Aorta (tissue), 5 donors: ENCODE results near the gene B3GAT3. TPM values are rescaled to one million over a fixed set of nuclear protein-coding genes. Genes with fewer than 3 reads are reported as not detected.

Source experiments
- ATAC-seq: fragments of 200-7000 bp; cut with Tn5 transposase; one replicate; pipeline ENCODE4 v1.9.1; 2022; ENCODE audit warnings: moderate library complexity; ENCODE audit not compliant: low FRiP score
- DNase-seq, 2 donors: peaks; one replicate each; pipeline ENCODE4 v3.0.0-alpha.2; 2020
- H3K27ac ChIP-seq, 2 donors: one replicate each; pipeline ENCODE4 v1.5.1; 2013; ENCODE audit warnings: low read length in 2 of 2, mild to moderate bottlenecking in 2 of 2, moderate library complexity in 2 of 2, control low read depth in 1 of 2, inconsistent platforms in 1 of 2, low read depth in 1 of 2
- H3K27me3 ChIP-seq, 2 donors: one replicate each; pipeline ENCODE4 v1.6.1; 2013; ENCODE audit warnings: control low read depth in 1 of 2, low read length in 1 of 2, mild to moderate bottlenecking in 1 of 2, moderate library complexity in 1 of 2; ENCODE audit not compliant: insufficient read depth in 2 of 2, control insufficient read depth in 1 of 2
- H3K36me3 ChIP-seq, 2 donors: one replicate each; pipeline ENCODE4 v1.6.1; 2013; ENCODE audit warnings: control low read depth in 1 of 2, low read length in 1 of 2, mild to moderate bottlenecking in 1 of 2; ENCODE audit not compliant: insufficient read depth in 2 of 2, control insufficient read depth in 1 of 2
- H3K4me1 ChIP-seq, 2 donors: one replicate each; pipeline ENCODE4 v1.6.1; 2013; ENCODE audit warnings: low read length in 2 of 2, control low read depth in 1 of 2, mild to moderate bottlenecking in 1 of 2, moderate library complexity in 1 of 2; ENCODE audit not compliant: insufficient read depth in 2 of 2, control insufficient read depth in 1 of 2
- H3K4me3 ChIP-seq, 2 donors: one replicate each; pipeline ENCODE4 v1.5.1; 2013; ENCODE audit warnings: low read length in 2 of 2, control low read depth in 1 of 2, mild to moderate bottlenecking in 1 of 2
- H3K9me3 ChIP-seq: one replicate; pipeline ENCODE4 v1.6.1; 2013; ENCODE audit warnings: mild to moderate bottlenecking, low read length; ENCODE audit not compliant: control insufficient read depth
- WGBS, 2 donors: extraction: QIAGEN DNeasy Blood & Tissue Kit; methylation state at CpG; one replicate each; pipeline ENCODE4 v1.1.7; 2013; 5-methylcytosine and 5-hydroxymethylcytosine counted together
- intact Hi-C, 2 donors: fragments of 100-400 bp; cut with DNase I; formaldehyde crosslinking; loops; one replicate each; pipeline versions ENCODE4 v1.14.2 to v1.15.0; 2022
- long read RNA-seq, 2 donors: library from polyadenylated mRNA; unstranded; transcript quantifications; one replicate each; pipeline ENCODE4 v2.0.0, GENCODE V29; 2020 to 2021
- polyA plus RNA-seq, 2 donors: library from polyadenylated mRNA; stranded (reverse); fragments of 200-250 nt; gene quantifications; one replicate each; pipeline ENCODE4 v1.2.3, GENCODE V29; 2013
- total RNA-seq, 2 donors: library from RNA; stranded (reverse); fragmentation: NEBNext Ultra II Directional; extraction: Animal tissue kit (Norgen Biotek cat#: 25700); gene quantifications; one replicate each; pipeline ENCODE4 v1.2.1, GENCODE V29; 2021
- donor health status: healthy with polysubstance abuse.
- donor health status: Bipolar disorder and iron deficiency.
- donor health status: DM: no; HTN: no; CAD: no.
- donor health status: DM: no; HTN: no; CAD: no.
- donor health status: DM: yes; HTN: yes; CAD: no.

The B3GAT3 gene
- 10 to 100 TPM; 26.7 to 39.7 TPM for total RNA-seq
- 10 to 100 TPM; 12.6 to 45.2 TPM for polyA plus RNA-seq
- long read RNA-seq, donor 1, transcript B3GAT3-201 (5 exons, 1,641 nt): major isoform, 108 of 147 reads
- long read RNA-seq, donor 1, transcript B3GAT3-205 (5 exons, 1,120 nt): minor isoform, 10 of 147 reads
- long read RNA-seq, donor 1, partial matches to known transcripts: 6 of 147 reads
- long read RNA-seq, donor 1, other reads (novel, unspliced or antisense): 23 of 147 reads
- long read RNA-seq, donor 2, transcript B3GAT3-201 (5 exons, 1,641 nt): major isoform, 12 of 16 reads
- long read RNA-seq, donor 2, partial matches to known transcripts: 2 of 16 reads
- long read RNA-seq, donor 2, other reads (novel, unspliced or antisense): 2 of 16 reads

DNA sequence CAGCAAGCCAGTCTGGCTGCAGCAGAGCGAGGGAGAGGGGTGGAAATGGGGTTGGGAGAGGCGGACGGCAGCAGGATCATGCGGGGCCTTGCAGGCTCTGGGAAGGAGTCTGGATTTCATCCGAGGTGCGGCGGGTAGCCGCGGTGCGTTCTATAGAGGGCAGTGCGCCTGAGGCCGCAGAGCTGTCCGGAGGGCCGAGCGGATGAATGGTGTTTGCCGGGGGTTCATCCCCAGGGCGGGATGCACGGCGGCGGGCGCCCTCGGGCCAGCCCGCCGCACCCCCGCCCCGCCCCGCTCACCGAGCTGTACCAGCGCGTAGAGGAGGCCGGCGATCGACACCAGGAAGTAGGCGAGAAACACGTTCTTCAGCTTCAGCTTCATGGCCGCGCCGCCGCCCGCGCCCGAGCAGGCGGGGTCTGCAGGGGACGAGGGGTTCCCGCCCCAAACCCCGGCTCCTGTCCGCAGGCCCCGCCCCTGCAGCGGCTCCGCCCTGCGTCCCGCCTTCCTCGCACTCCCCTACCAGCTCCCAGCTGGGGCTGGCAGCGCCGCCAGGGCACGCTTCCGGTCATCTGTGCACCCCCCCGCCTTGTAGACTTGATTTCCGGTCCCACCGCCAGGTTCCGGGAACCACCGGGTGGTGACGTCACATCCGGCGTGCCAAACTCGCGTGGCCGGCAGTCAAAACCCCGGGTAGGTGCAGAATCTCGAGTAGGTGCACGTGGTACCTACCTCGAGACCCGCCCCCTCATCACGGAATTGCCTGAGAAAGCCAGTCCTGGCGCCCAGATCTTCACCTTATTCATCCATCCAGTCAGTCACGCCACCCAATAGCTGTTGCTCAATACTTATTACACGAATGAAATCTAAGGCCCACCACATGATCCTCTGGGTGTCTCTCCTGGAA, at the start of gene B3GAT3:
TSS of gene B3GAT3 (minus strand) at position 420 of the 904 bp plus-strand sequence. CDS start at position 381, 39 bp downstream.
- intact Hi-C loops: no loop called here
- H3K36me3 ChIP-seq: peaks cover 0 to 8% of the 10 kb centered on the region in 2 donors
- H3K4me3 ChIP-seq: peak within 1 kb of the TSS; percentile 56 to 66
- no peaks in the 10 kb centered on the region for H3K9me3 ChIP-seq
- H3K4me1 ChIP-seq: no peaks in the 10 kb centered on the region
- peak; percentile 98 for ATAC-seq
- no peaks in the 10 kb centered on the region for H3K27me3 ChIP-seq
- H3K27ac ChIP-seq: peak within 1 kb of the TSS; percentile 6 to 81
- peak; percentile 99 to 100 for DNase-seq
- WGBS, 2 donors: 1% methylated on average over 53 to 77 of the region's 77 CpGs

DNA sequence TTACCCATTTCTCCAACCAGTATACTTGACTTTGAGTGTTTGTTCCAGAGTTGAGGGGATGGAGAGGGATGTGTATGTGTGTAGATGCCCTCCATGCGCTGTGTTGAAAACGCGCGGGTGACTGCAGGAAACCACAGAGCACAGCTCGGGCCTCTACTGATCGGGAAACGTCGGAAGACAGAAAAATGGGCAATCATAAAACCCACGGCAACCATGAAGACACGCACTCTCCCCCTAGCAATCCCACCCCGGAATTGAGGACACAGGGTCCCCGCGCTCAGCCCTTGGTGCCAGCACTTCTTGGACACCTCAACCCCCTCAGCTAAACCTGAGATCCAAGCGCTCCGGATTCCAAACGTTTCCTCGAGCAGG, 49.4 kb upstream of the B3GAT3 start:
- ATAC-seq (peak; percentile 45), DNase-seq (no peak)
- peak overlapping the region; percentile 61 to 84 for H3K4me3 ChIP-seq
- no peaks in the 10 kb centered on the region for H3K27me3 ChIP-seq
- peaks cover 2 to 6% of the 10 kb centered on the region in 2 donors for H3K4me1 ChIP-seq
- 0% methylated on average over 17 of the region's 17 CpGs for WGBS, 2 donors
- no peaks in the 10 kb centered on the region for H3K9me3 ChIP-seq
- no peaks in the 10 kb centered on the region for H3K36me3 ChIP-seq
- intact Hi-C loops: loop anchor here in 1 of 2 donors (5.0 kb wide), 1 partner anchor 36 kb away; the partner anchor contains the start of genes BSCL2 and GNG3
- H3K27ac ChIP-seq: peak overlapping the region in 1 of 2 donors; percentile 28

GRCh38 chr11:62669420-62670161, 47.8 kb upstream of the B3GAT3 start:
- Histone ChIP-seq H3K4me1 (peaks cover 2 to 8% of the 10 kb centered on the region in 2 donors), H3K9me3 (no peaks in the 10 kb centered on the region), H3K4me3 (no peak overlapping the region), H3K27ac (no peak overlapping the region), H3K27me3 (no peaks in the 10 kb centered on the region), H3K36me3 (no peaks in the 10 kb centered on the region)
- DNase-seq (no peak), ATAC-seq (no peak)
- 78 to 80% methylated on average over 4 of the region's 4 CpGs for WGBS, 2 donors
- intact Hi-C loops: loop anchor here in 1 of 2 donors (5.0 kb wide), 2 partner anchors 38 to 67 kb away; partner anchors contain the start of genes BSCL2, GNG3 and MTA2

GRCh38 chr11:62667460-62667859, 45.7 kb upstream of the B3GAT3 start:
- peaks cover 2 to 8% of the 10 kb centered on the region in 2 donors for H3K4me1 ChIP-seq
- H3K27me3 ChIP-seq: no peaks in the 10 kb centered on the region
- intact Hi-C loops: loop anchor here in 1 of 2 donors (5.0 kb wide), 1 partner anchor 65 kb away; the partner anchor contains the start of gene MTA2
- no peak overlapping the region for H3K27ac ChIP-seq
- no peak for ATAC-seq
- no peak overlapping the region for H3K4me3 ChIP-seq
- H3K9me3 ChIP-seq: no peaks in the 10 kb centered on the region
- H3K36me3 ChIP-seq: peaks cover 0 to 1% of the 10 kb centered on the region in 2 donors
- 75 to 82% methylated on average over 2 of the region's 2 CpGs for WGBS, 2 donors
- DNase-seq: no peak

DNA sequence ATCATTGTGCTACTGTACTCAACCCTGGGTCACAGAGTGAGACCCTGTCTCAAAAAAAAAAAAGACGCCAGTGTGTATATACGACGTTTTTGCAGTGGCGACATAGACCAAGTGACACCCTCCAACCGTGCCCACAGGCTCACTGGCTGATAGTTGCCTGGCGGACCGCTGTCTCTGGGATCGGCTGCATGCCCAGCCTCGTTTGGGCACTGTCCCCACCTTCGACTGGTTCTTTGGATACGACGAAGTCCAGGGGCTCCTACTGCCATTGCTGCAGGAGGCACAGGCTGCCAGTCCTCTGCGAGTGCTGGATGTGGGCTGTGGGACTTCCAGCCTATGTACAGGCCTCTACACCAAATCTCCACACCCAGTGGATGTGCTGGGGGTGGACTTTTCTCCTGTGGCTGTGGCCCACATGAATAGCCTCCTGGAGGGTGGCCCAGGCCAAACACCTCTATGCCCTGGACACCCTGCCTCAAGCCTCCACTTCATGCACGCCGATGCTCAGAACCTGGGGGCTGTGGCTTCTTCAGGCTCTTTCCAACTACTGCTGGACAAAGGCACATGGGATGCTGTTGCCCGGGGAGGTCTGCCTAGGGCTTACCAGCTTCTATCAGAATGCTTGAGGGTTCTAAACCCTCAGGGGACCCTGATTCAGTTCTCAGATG, 44.6 kb upstream of the B3GAT3 start:
- no peak for ATAC-seq
- H3K9me3 ChIP-seq: no peaks in the 10 kb centered on the region
- DNase-seq: no peak
- H3K27ac ChIP-seq: peak overlapping the region in 1 of 2 donors; percentile 73
- no peaks in the 10 kb centered on the region for H3K27me3 ChIP-seq
- H3K36me3 ChIP-seq: peaks cover 0 to 1% of the 10 kb centered on the region in 2 donors
- H3K4me1 ChIP-seq: peaks cover 2 to 8% of the 10 kb centered on the region in 2 donors
- intact Hi-C loops: loop anchor here in 1 of 2 donors (5.0 kb wide), 1 partner anchor 64 kb away; the partner anchor contains the start of gene MTA2
- peak overlapping the region; percentile 56 to 62 for H3K4me3 ChIP-seq
- WGBS, 2 donors: 42 to 44% methylated on average over 16 of the region's 16 CpGs

DNA sequence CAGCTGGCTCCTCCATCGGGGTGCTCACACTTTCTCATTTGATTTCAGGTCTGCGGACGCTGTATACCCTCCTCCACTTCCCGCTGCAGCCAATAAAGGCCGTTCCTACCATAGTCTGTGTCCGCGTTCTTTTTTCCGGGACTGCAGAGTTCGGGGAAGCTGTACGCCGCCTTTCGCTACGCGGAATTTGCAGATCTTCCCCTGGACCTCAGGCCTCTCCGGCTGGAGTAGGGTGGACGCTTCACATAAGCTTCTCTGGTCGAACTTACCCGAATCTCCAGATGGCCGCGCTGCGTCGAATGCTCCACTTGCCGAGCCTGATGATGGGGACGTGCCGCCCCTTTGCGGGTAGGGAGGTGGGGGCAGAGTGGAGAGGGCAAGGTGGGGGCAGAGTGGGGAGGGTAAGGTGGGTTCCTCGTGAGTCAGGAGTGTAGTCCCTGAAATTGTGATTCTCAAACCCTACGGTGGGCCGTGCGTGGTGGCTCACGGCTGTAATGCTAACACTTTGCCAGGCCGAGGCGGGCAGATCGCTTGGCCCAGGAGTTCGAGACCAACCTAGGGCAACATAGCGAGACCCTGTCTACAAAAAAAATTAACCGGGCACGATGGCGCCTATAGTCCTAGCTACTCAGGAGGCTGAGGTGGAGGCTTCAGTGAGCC, 43.9 kb upstream of the B3GAT3 start:
- intact Hi-C loops: loop anchor here in 1 of 2 donors (5.0 kb wide), 1 partner anchor 63 kb away; the partner anchor contains the start of gene MTA2
- H3K27ac ChIP-seq: peak overlapping the region; percentile 4 to 73
- no peaks in the 10 kb centered on the region for H3K27me3 ChIP-seq
- WGBS, 2 donors: 1 to 2% methylated on average over 39 of the region's 39 CpGs
- peaks cover 2 to 8% of the 10 kb centered on the region in 2 donors for H3K4me1 ChIP-seq
- H3K4me3 ChIP-seq: peak overlapping the region; percentile 56 to 62
- H3K9me3 ChIP-seq: no peaks in the 10 kb centered on the region
- ATAC-seq (peak; percentile 68), DNase-seq (peak; percentile 72 to 84)
- H3K36me3 ChIP-seq: peaks cover 0 to 1% of the 10 kb centered on the region in 2 donors

GRCh38 chr11:62665075-62665598, 43.4 kb upstream of the B3GAT3 start, which contains the start of the genes C11orf98 and CSKMT:
Gene C11orf98, minus strand, starts transcription at chr11:62665210. Its CDS starts 41 bp downstream, at chr11:62665169.
Gene CSKMT, plus strand, starts transcription at chr11:62665312. Its CDS starts 568 bp downstream, at chr11:62665880.
- DNase-seq (peak; percentile 97), ATAC-seq (peak; percentile 97)
- H3K36me3 ChIP-seq: peaks cover 0 to 1% of the 10 kb centered on the region in 2 donors
- peak within 1 kb of the TSS; percentile 4 to 87 for H3K27ac ChIP-seq
- H3K9me3 ChIP-seq: no peaks in the 10 kb centered on the region
- H3K4me3 ChIP-seq: peak within 1 kb of the TSS; percentile 56 to 62
- intact Hi-C loops: loop anchor here in 1 of 2 donors (5.0 kb wide), 1 partner anchor 63 kb away; the partner anchor contains the start of gene MTA2
- WGBS, 2 donors: 0 to 1% methylated on average over 42 to 47 of the region's 47 CpGs
- peaks cover 2 to 8% of the 10 kb centered on the region in 2 donors for H3K4me1 ChIP-seq
- H3K27me3 ChIP-seq: no peaks in the 10 kb centered on the region
